GM10847 (cell line): ENCODE results near the gene MTRF1L.

Experiments
- POLR2A ChIP-seq: IDR thresholded peaks from 2 replicates; pipeline ENCODE4 v1.6.1; 2011; ENCODE audit not compliant: insufficient read length; ENCODE audit errors: extremely low read depth

MTRF1L gene

GRCh38 chr6:152950240-152950639, 52.3 kb downstream of the MTRF1L start:
- TF ChIP-seq POLR2A: no peak

DNA sequence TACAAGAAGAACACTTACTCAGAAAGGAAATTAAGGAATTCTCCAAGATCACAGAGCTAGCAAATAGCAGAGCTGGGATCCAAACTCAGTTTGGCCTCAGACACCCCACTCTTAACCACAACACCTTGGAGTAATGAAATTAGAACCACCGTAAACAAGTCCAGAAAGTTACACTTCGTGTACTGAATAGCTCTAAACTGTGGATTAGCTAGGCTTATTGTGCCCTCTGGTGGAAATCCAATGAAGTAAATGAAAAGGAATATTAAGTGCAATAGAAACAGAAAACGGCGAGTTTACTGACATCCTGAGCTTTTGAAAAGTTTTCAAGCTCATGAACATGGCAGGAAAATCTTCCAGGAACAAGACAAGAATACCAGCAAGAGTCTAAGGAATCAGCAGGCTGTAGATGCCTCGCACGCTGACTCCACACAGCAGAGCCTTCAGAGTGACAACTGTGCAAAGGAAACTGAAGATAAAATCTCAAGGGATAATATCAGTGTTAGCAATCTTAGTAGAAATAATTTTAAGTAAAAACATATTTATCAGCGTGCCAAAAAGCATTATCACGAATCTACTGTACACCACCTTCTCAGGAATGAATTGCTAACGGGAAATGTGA, 54.2 kb downstream of the MTRF1L start:
- TF ChIP-seq POLR2A: no peak

- no peak for TF ChIP-seq POLR2A
Observed at GRCh38 chr6:152946995-152947394, 55.5 kb downstream of the MTRF1L start.

- TF ChIP-seq POLR2A: no peak
Observed at GRCh38 chr6:152946484-152946883, 56.0 kb downstream of the MTRF1L start.

DNA sequence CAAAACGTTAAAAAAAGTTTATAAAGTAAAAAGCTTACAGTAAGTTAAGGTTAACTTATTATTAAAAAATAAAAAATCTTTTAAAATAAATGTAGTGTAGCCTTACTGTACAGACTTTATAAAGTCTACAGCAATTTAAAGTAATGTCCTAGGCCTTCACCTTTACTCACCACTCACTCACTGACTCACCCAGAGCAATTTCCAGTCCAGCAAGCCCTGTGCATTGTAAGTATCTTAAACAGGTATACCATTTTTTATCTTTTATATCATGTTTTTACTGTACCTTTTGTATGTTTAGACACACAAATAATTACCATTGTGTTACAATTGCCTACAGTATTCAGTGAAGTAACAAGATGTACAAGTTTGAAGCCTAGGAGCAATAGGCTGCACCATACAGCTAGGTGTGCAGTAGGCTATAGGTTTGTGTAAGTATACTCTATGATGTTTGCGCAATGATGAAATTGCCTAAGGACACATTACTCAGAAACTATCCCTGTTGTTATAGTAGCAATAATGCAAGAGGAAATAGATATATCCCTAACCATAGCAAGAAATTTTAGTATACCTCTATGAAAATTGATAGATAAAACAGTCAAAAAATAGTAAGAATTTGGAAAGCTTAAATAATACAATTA, 59.1 kb downstream of the MTRF1L start:
- TF ChIP-seq POLR2A: no peak

DNA sequence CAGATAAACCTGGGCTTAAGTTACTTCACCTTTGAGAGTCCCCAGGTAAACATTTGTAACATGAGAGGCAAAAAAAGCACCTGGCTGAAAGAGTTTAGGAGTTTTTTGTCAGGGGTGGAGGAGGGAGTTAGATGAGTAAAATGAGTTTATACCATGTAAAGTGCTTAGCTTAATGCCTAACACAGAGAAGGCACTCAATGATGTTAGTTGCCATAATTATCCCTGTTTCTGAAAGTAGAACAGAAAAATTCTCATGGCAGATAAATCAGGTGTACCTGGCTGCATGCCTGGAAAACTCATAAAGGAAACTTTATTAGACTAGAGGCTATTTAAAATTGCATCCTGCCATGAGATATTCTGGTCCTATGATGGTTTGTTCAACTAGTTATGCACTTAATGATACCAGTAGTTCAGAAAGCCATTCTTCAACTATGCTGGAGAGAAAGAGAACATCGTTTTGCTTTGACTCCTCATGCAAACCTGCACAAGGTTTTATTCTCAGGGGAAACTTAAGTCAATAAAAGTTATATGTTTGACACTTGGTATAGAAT, 60.1 kb downstream of the MTRF1L start:
- no peak for TF ChIP-seq POLR2A

- TF ChIP-seq POLR2A: no peak
Observed at GRCh38 chr6:152941746-152942145, 60.8 kb downstream of the MTRF1L start.
